Epidermal melanocyte (primary cell): Measurements from ENCODE around the gene KRT82.

Experiments
- DNase-seq: peaks from one replicate; pipeline ENCODE4 v3.0.0; 2011; ENCODE audit warnings: low spot score; ENCODE audit not compliant: insufficient read length

KRT82 gene

DNA sequence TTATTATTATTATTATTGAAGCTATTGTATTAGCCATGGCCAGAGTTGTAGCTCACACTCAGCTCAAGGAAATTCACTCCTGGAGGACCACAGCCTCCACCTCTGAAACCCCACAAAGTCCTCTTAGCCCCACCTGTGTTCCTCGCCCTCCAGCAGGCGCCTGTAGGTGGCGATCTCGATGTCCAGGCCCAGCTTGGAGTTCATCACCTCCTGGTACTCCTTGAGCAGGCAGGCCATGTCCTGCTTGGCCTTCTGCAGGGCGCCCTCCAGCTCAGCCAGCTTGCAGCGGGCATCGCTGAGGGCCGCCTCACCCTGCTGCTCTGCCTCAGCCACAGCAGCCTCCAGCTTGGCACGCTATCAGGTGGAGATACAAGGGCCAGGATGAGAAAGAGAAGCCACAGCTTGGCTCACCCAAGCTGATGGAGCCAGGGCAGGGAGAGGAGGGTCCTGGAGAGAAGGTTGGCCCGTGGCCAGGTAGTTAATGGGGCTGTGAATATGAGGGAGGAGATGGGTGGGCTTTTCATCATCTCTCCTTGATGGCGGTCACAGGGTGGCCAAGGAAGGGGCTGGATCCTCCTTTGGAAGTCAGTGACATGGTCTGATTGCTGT, 43.9 kb downstream of the KRT82 start:
- no peak for DNase-seq

DNA sequence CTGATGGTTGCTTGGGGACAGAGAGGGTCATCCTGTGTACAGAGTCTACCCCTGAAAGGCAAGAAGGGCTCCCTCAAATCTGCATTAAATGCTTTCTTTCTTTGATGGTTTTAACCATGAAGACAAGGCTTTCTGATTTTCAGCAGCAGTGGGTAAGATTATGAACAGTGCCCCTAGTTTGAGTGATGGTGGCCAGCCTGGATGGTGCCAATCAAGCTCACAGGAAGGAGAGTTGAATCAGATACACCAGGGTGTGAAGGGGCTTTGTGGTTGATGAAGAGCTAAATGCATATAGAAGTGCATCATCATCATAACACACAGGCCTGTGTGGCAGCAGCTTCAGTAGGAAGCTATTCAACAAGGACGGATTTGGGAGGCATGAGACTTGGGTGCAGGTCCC, 44.6 kb downstream of the KRT82 start:
- DNase-seq, result no peak

DNA sequence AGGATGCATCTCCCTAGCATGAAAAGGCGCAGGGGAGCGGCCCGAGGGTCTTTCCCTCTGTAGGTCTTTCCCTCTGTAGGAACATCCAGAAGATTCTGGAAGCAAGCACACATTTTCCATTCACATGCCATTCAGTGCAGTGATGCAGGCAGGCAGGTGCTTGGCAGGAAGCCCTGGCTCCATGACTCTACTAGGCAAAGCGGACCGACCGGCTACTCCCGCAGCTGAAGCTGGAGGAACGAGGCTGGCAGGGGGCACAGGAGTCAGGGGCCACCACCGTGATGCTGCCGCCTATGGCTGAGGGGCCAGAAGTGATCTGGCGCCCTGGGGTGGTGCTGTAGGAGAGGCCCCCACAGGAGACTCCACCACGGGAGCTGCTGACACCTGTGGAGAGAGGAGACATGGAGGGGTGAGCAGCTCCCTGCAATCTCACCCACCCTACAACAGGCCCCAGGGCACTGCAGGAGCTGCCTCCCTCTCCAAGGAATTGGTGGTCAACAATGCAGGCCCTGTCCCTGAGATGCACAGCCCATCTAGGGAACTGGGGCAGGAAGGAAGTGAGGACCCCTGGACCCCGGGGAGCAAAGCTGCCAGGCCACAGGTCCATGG, 45.4 kb downstream of the KRT82 start:
- no peak for DNase-seq

DNA sequence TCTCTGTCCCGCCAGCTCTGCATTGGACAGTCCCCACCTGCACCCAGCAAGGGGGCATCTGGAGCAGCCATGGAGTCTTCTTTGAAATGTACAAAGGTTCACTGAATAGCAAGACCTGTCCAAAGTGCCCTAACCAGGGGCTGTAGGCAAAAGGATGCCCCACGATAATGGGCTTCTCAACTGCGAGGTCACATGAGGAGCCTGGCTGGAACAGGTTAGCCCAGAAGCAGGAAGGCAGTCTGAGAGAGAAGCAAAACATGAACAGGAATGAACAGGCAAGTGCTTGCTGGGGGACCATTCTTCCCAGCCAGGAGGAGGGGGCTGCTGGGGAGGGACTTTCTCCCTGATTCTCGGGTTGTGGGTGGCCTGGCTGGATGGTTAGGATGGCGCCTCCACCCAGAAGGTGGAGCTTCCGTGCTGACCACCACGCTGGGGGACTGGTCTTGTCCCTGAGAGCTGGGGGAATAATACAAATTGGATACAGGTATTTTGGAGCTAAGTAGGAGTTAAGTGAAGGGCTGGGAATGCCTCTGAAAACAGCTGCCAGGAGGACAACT, 46.0 kb downstream of the KRT82 start:
- DNase-seq, result no peak

DNA sequence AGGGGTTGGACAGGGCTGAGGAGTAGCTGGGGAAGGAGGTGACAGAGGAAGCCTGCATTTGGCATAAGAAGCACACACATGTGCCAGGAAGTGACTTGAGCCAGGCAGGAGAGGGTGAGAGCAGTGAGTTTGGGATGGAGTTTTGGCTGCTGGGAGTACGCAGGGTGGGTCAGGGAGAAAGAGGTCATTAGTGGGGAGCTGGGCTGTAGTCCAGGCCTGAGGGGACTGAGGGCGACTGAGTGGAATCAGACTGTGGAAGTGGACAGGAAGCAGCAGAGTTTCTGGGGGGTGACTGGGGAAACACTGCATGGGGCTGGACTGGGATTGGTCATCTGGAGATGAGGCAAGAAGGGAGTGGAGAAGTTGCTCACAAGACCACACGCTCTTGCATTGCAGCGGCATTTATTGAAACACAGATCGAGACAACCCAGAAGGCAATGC, 46.5 kb downstream of the KRT82 start:
- no peak for DNase-seq

DNA sequence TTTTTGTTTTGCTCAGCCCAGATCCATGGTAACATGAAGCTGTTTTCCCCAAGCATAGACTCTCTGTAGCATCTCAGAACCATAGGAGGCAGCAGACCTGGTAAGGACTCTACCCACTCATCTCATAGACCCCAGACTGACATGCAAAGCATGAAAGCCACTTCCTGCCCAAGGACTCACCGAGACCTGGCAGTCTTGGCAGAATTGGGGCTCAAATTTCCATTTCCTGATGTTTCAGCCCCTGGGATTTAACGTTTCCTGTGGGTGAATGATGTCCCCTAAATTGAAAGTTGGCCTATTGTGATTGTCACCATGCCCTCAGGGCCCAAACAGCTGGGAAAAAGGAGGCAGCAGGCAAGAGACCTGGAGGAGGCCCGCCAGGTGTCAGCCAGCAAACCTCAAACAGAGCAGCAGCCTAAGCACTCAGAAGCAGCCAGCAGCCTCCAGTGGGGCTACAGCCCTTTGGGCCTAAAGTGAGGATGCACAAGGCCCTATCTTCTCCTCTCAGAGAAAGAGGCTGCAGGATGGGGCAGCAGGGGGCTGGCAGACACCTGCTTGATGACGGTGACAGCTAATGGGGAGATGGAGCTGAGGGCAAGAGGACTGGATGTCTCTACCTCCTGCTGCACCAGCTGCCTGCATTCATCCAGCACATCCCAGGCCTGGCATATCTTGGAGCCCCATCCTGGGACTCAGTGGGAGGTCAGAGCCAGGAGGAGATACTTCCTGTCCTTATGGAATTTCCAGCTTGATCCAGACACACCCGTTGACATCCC, 47.4 kb downstream of the KRT82 start:
- no peak for DNase-seq

DNA sequence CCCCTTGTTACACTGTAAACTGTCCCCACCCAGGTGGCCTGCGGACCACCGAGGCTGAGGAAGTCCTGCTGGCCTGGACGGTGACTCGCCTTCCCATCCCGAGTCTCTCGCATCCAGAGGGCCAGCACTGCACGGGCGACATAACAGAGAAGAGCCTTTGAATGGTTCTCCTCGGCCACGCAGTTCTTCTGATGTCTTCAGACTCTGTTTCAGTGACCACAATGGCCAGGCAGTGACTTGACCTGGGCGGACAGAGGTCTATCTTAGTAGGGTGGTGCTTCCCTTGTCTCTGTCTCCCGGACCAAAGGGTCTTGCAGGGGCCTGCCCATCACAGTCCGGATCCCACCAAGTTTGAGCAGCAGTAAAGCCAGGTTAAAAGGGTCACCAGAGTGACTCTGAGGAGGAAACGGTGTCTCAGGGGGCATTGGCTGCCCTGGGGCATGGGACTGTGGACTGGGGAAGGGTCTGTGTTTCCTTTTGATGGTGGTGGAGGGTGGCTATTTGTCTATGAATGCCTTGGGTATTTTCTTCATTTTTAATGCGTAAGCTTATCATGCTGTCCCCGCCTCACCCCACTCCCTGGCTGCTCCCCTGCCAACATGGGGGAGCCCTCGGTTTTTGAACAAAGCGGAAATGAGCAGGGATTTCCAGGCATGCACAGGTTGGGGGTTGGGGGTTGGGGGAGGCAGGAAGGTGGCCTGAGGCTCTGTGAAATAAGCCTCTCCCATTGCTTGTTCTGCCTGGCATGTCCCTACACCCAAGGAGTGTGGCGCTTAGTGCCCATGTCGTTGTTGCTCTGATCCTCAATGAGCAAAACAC, 49.2 kb downstream of the KRT82 start:
- DNase-seq, result no peak

DNA sequence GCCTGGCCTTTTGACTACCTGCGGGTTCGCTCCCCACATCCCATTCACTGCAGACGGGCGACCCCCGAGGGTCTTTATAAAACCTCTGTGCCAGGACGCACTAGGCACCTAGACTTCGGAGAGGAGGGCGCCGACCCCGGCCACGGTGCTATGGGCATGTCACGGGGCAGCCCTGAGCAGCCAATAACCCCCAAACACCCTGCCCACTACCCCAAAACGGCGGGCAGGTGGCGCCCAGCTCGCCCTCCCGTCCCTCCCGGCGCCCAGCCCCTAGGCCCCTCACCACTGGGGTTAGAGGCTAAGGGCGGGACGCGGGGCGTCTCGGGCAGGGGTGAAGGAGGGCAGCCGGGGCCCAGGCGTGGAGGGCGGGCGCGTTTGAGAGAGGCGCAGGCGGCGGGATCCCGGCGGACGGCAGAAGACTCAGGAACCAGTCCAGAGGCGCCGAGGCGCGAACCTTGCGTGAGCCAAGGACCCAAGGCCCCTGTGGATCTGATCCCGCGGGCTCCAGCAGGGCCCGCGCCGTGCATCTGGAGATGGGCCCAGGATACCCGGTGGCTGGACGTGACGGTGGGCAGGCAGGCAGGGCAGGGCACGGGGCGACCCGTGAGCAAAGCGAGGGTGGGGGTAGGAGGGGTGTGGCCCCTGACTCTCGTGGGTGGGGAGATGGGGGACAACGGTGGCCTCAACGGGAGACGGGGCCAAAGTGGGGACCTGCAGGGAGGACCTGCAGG, 49.9 kb downstream of the KRT82 start:
- no peak for DNase-seq

DNA sequence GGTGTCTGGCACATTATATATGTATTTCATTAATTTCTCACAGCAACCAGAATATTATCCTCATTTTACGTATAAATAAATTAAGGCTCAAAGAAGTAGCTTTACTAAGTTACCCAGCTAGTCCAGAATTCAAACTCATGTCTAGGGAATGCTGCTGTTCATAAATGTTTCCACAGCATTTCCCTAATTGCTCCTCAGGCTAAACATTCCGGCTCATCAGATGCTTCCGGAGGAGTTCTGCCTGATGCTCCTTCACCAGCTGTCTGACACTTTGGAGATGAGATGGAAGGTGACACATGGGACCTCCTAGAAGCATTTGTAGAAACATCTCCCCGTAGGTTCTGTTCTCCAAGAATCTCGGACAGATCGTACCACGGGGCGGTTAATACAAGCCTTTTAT, 51.0 kb downstream of the KRT82 start:
- DNase-seq, result no peak

DNA sequence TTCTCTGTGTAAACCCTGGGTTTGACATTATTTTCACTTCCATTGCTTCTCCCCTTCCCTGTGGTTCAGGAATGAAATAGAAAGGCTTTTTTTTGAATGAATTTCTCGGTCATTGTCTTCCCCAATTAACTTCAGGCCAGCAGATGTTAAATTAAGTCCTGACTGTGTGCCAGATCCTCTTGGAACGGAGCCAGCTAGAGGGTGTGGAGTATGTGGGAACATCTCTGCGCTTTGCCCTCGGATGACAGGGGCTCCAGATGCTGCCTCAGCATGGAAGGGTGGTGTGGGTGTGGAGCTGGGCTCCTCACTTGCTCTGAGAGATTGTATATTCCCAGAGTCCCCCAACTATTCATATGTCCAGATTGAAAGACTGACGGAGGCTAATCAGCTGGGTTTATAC, 51.9 kb downstream of the KRT82 start:
- no peak for DNase-seq

DNA sequence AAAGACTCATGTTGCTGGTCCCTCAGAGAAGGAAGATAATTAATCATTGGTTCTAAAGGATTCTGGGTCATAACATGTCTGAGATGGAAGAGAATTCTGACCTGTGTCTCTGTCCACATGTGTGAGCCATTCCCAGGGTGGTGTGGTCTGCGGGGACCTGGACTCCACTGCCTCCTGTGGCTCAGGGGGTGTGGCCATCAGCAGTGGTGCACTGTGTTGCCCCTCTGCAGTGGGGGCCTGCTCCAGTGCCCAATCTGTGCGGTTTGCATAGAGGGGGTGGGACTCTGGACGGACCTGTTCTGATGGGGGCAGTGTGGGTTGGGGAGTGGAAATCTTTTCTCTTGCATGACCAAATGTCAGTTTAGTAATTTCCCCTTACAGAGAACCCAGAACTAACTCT, 52.4 kb downstream of the KRT82 start:
- DNase-seq, result no peak

DNA sequence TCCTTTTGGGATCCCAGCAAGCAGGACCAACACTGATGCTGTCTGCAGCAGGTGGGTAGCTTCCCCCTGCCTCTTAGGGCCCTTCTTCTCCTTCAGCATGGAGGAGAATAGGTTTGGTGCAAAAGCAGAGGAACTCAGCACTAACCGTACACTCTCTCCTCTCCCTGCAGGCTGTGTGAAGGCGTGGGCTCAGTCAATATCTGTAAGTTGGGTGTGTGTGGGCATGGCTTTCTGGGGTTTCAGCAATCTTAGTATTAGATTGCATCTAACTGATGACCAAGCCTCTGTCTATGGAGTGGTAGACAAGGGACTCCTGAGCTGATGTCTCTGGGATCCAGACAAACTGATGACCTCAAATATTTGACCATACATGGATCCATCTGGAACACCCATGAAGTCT, 53.2 kb downstream of the KRT82 start:
- DNase-seq, result no peak

DNA sequence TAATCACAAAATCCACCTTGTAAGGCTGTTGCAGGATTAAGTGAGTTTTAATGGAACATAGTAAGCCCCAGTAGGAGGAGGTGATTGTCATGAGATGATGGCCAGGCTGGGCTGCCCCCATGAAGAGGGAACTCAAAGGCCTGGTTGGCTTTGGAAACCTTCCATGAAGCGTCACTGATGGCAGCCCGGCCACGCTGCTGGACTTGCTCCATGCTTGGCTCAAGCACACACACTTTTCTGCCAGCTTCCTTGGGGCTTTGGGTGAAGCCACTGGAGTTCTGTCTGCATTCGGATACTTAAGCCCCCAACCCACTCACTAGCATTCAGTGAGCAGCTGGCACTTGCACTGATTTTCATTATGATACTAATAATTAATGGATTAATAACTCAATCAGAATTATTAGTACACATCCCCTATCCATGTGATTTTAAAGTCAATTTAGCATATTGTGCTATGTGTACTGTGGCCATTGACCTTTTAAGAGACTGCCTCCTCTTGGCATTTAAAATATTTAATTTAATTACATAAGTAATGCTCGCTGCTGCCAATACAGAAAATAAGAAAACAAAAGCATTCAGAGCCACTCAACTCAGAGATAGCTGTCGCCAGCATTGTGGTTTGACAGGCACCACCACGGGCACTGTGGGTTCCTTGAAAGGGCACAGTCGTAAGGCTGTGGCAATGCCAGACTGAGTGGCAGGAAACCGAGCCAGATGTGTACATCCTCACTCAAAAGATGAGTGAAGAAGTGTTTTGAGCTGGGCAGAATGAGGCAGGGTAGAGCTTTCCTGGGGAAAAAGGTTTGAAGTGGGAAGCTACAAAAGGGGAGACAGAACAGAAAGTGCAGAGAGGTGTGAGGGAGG, 54.7 kb downstream of the KRT82 start:
- no peak for DNase-seq

DNA sequence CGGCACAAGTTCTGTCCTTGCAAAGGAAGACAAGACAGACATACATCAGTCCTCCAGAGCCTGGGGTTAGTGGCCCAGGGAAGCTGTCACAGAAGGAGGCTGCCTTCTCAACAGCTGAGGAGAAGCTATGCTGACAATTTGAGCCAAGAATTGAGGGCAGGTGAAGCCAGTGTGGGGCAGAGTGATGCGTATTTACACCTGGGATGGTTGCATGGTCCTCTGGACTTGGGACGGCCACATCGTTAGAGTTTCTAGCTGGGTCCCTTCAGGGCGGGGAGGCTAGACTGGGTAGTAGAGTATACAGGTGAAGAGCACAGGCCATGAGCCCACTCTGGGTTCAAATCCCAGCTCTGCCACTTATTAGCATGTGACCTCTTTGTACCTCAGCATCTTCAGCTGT, 55.3 kb downstream of the KRT82 start:
- no peak for DNase-seq

DNA sequence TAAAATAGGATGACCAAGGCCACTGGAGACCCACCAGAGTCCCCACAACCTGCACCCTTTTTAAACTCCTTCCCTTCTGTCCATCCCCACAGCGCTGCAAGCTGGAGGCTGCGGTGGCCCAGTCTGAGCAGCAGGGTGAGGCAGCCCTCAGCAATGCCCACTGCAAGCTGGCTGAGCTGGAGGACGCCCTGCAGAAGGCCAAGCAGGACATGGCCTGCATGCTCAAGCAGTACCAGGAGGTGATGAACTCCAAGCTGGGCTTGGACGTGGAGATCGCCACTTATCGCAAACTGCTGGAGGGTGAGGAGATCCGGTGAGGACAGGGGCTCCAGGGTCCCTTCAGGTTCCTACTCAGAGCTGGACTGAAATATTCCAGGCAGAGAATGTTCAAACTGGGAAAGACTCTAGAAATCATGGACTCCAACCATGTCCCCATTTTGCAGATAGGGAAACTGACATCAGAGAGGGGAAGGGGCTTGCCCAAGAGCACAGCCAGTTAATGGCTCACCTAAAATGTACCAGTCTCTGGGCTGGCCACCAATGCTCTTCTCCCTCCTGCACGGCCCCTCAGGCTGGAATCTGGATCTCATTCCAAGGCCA, 56.0 kb downstream of the KRT82 start:
- no peak for DNase-seq

DNA sequence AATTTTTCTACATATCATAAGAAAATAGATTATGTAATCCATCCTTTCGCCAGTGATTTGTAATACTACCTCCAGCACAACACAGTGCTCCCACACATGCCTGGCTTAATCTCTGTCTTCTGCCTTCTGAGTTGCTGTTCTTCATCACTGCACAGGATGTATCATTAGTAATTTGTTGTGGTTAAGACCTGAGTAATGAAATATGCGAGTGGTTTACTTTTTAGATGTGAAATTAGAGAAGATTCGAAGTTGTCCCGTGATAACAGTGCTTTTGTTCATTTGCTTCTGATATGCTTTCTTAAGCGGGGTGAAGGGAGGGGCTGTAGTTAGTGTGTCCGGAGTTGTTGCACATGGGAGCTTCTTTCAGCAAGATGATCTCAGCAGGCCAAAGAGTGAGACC, 56.9 kb downstream of the KRT82 start:
- DNase-seq, result no peak

DNA sequence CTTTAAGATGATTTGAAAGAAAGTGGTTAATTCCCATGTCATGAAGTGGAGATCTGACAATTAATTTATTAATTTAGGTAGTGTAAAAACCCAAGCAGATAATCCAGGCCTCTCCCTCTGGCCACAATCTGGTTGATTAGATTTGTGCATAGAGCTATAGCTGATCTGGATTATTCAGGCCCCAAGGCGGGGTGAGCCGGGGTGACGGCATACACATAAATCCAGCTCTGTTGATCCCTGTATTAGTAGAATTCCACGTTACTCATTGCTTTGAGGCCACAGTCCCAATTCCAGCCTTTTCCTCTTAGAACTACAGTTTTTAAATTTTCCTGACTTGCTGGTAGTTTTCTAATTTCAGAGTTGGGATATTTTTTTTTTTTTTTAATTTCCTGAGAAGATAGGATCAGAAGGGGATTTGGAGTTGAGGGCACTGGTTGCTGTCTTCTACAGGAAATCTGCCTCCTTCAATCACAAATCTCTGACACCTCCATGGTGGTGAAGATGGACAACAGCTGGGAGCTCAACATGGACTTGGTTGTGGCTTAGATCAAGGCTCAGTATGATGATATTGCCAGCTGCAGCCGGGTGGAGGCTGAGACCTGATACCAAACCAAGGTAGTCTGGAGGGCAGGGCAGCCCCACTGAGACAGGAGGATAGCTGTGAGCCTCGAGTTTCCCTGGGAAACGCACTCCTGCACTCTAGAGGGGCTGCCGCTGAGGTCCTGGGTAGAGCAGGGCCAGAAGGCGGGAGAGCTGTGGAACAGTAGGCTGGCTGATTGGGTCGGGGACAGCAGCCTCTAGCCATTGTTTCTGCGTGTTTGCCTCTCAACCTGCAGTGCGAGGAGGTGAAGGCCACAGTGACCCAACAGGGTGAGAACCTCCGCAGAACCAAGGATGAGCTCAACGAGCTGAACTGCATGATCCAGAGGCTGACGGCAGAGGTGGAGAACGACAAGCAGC, 58.3 kb downstream of the KRT82 start:
- DNase-seq, result no peak

DNA sequence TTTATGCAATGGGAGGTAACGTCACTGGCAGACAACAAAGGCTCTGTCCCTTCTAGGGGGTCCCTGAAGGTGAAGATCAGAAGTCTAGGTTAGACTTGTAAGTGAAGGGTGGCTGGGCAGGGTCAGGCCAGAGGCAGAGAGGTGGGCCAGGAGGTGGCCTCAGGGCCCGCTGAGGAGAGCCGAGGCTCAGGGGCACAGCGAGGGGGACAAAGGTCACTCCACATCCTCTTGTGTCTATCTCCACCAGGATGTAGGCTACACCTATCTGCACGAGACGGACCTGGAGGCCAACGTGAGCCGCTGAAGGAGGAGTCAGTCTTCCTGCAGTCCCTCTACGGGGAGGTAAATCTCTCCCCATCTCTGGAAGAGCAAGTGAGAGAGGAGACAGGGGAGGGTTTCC, 59.1 kb downstream of the KRT82 start:
- DNase-seq, result no peak
